ENCODE data around the gene STT3A. TPM values are rescaled to one million over a fixed set of nuclear protein-coding genes. Genes with fewer than 3 reads are reported as not detected.

Gene STT3A
- polyA plus RNA-seq, 1 donor from 2014 or later = 54.3 TPM

DNA sequence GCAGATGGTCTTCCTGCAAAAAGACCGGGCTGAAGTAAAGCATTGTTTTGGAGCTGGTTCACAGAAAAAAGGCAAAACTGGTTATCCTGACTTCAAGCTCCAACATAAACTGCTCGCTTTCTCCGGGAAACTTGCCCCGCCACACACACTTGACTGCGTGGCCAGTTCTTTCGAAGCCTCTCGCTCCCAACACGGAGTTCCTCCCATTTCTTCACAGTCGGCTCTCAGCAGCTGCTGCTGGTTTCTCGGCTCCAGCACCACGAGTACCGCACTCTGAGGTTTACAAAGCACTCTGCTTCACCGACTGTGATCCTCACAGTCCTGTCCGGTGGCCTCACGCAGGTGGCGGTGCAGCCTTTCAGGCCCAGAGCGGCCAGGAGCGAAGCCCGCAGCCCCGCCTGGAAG lies 32.6 kb downstream of the STT3A start:
- peaks cover 10% of the 10 kb centered on the region for H3F3A ChIP-seq (ENCODE audit: insufficient read depth, low read length, poor library complexity, severe bottlenecking)
- peak overlapping the region; percentile 95 for H3K27ac ChIP-seq (ENCODE audit: low read length)
- peak overlapping the region; percentile 93 for H3K9ac ChIP-seq (ENCODE audit: low read length)
- H3K4me3 ChIP-seq (ENCODE audit: low read length) = peak overlapping the region; percentile 78
- H4K20me1 ChIP-seq (ENCODE audit: insufficient read depth) = no peaks in the 10 kb centered on the region
- no peaks in the 10 kb centered on the region for H3K9me2 ChIP-seq (ENCODE audit: insufficient read depth, low read length)
- peaks cover 33% of the 10 kb centered on the region for H3K79me2 ChIP-seq (replicated peaks; ENCODE audit: insufficient read depth, low read length)
- no peaks in the 10 kb centered on the region for H3K9me3 ChIP-seq (ENCODE audit: low read length)
- H2AFZ ChIP-seq (ENCODE audit: low read depth, low read length) = peak overlapping the region; percentile 81
- peak; percentile 62 for TF ChIP-seq SMC3 (conservative IDR thresholded peaks at IDR 0.05; ENCODE audit: poor library complexity)
- TF ChIP-seq, protein P1, sequence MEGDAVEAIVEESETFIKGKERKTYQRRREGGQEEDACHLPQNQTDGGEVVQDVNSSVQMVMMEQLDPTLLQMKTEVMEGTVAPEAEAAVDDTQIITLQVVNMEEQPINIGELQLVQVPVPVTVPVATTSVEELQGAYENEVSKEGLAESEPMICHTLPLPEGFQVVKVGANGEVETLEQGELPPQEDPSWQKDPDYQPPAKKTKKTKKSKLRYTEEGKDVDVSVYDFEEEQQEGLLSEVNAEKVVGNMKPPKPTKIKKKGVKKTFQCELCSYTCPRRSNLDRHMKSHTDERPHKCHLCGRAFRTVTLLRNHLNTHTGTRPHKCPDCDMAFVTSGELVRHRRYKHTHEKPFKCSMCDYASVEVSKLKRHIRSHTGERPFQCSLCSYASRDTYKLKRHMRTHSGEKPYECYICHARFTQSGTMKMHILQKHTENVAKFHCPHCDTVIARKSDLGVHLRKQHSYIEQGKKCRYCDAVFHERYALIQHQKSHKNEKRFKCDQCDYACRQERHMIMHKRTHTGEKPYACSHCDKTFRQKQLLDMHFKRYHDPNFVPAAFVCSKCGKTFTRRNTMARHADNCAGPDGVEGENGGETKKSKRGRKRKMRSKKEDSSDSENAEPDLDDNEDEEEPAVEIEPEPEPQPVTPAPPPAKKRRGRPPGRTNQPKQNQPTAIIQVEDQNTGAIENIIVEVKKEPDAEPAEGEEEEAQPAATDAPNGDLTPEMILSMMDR (IDR thresholded peaks at IDR 0.05; ENCODE audit: poor library complexity, severe bottlenecking) = no peak
- no peaks in the 10 kb centered on the region for H3K27me3 ChIP-seq (ENCODE audit: insufficient read depth, low read depth, low read length)
- peak overlapping the region; percentile 37 for H3K4me2 ChIP-seq (ENCODE audit: low read length)
- H3K36me3 ChIP-seq (ENCODE audit: insufficient read depth, low read length) = no peaks in the 10 kb centered on the region

DNA sequence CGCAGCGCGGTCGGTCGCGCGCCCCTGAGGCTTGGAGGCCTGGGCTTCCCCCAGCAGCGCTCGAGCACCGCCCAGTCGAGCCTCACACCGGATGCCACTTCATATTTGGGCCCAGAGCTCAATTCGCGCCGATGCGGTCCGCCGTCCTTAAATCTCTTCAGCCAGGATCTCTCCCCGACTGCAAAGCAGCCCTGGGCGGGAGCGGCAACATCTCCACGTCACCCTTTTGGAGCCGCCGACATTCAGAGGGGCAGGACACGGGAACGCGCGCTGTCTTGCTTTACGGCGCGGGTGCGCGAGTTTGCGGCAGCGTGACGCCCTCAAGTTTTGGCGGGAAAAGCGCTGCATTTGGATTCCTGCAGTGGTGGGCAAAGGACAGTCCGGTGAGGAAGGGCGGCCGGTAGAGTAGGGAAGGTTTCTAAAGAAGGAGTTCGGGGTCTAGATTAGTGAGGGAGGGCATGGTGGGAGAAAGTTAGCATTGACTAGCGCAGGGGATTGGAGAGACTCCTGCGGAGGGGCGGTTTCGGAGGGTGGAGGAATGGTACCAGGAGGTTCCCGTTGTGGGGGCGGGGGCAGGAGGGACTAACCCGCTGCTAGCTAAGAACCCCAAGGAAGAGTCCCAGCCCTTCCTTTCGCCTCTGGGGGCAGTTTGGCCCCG lies 33.1 kb downstream of the STT3A start:
- peak overlapping the region; percentile 93 for H3K9ac ChIP-seq (ENCODE audit: low read length)
- peak overlapping the region; percentile 81 for H2AFZ ChIP-seq (ENCODE audit: low read depth, low read length)
- H3K27ac ChIP-seq (ENCODE audit: low read length) = peak overlapping the region; percentile 95
- no peaks in the 10 kb centered on the region for H3K36me3 ChIP-seq (ENCODE audit: insufficient read depth, low read length)
- no peaks in the 10 kb centered on the region for H3K9me2 ChIP-seq (ENCODE audit: insufficient read depth, low read length)
- TF ChIP-seq SMC3 (conservative IDR thresholded peaks at IDR 0.05; ENCODE audit: poor library complexity) (peak; percentile 17), MXI1 (conservative IDR thresholded peaks at IDR 0.05; ENCODE audit: poor library complexity, severe bottlenecking) (peak; percentile 92), RAD21 (conservative IDR thresholded peaks at IDR 0.05) (peak; percentile 49), EZH2 (IDR thresholded peaks at IDR 0.05; ENCODE audit: borderline replicate concordance, insufficient read depth, low read length, poor library complexity, severe bottlenecking) (no peak), TAF1 (IDR thresholded peaks at IDR 0.05; ENCODE audit: low read depth) (peak; percentile 97), POLR2AphosphoS5 (IDR thresholded peaks at IDR 0.05) (peak; percentile 95), EP300 (conservative IDR thresholded peaks at IDR 0.05; ENCODE audit: poor library complexity, severe bottlenecking) (peak; percentile 34)
- TF ChIP-seq, protein P1 (IDR thresholded peaks at IDR 0.05; ENCODE audit: poor library complexity, severe bottlenecking) = no peak
- TF ChIP-seq, protein P2, sequence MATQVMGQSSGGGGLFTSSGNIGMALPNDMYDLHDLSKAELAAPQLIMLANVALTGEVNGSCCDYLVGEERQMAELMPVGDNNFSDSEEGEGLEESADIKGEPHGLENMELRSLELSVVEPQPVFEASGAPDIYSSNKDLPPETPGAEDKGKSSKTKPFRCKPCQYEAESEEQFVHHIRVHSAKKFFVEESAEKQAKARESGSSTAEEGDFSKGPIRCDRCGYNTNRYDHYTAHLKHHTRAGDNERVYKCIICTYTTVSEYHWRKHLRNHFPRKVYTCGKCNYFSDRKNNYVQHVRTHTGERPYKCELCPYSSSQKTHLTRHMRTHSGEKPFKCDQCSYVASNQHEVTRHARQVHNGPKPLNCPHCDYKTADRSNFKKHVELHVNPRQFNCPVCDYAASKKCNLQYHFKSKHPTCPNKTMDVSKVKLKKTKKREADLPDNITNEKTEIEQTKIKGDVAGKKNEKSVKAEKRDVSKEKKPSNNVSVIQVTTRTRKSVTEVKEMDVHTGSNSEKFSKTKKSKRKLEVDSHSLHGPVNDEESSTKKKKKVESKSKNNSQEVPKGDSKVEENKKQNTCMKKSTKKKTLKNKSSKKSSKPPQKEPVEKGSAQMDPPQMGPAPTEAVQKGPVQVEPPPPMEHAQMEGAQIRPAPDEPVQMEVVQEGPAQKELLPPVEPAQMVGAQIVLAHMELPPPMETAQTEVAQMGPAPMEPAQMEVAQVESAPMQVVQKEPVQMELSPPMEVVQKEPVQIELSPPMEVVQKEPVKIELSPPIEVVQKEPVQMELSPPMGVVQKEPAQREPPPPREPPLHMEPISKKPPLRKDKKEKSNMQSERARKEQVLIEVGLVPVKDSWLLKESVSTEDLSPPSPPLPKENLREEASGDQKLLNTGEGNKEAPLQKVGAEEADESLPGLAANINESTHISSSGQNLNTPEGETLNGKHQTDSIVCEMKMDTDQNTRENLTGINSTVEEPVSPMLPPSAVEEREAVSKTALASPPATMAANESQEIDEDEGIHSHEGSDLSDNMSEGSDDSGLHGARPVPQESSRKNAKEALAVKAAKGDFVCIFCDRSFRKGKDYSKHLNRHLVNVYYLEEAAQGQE (IDR thresholded peaks at IDR 0.05; ENCODE audit: borderline replicate concordance) = peak; percentile 93
- H4K20me1 ChIP-seq (ENCODE audit: insufficient read depth) = no peaks in the 10 kb centered on the region
- H3K4me3 ChIP-seq (ENCODE audit: low read length) = peak overlapping the region; percentile 78
- H3F3A ChIP-seq (ENCODE audit: insufficient read depth, low read length, poor library complexity, severe bottlenecking) = peaks cover 10% of the 10 kb centered on the region
- H3K27me3 ChIP-seq (ENCODE audit: insufficient read depth, low read depth, low read length) = no peaks in the 10 kb centered on the region
- peaks cover 36% of the 10 kb centered on the region for H3K79me2 ChIP-seq (replicated peaks; ENCODE audit: insufficient read depth, low read length)
- H3K9me3 ChIP-seq (ENCODE audit: low read length) = no peaks in the 10 kb centered on the region
- peak overlapping the region; percentile 89 for H3K4me2 ChIP-seq (ENCODE audit: low read length)
